Lung (tissue), 12 donors: ENCODE results near the gene TNK2. TPM values are rescaled to one million over a fixed set of nuclear protein-coding genes. Genes with fewer than 3 reads are reported as not detected.

Experiments
- ATAC-seq: fragments of 200-7000 bp; cut with Tn5 transposase; one replicate; pipeline ENCODE4 v1.9.1; 2020; ENCODE audit warnings: moderate number of reproducible peaks; ENCODE audit not compliant: insufficient read depth, low FRiP score
- DNase-seq, 3 donors: peaks; one replicate each; pipeline ENCODE4 v3.0.0-alpha.2; 2013 to 2017
- H3K27ac ChIP-seq, 2 donors: one replicate each; pipeline ENCODE4 v1.5.1; 2013; ENCODE audit warnings: mild to moderate bottlenecking in 2 of 2, moderate library complexity in 2 of 2, control low read depth in 1 of 2, inconsistent platforms in 1 of 2, low read depth in 1 of 2, low read length in 1 of 2
- H3K27me3 ChIP-seq, 3 donors: one replicate each; pipeline ENCODE4 v1.5.1; 2013; ENCODE audit warnings: low read length in 2 of 3; ENCODE audit not compliant: control insufficient read depth in 3 of 3, insufficient read depth in 3 of 3
- H3K36me3 ChIP-seq, 4 donors: one replicate each; pipeline ENCODE4 v1.5.1; 2013; ENCODE audit warnings: low read length in 4 of 4, mild to moderate bottlenecking in 1 of 4, moderate library complexity in 1 of 4; ENCODE audit not compliant: control insufficient read depth in 4 of 4, insufficient read depth in 4 of 4
- H3K4me1 ChIP-seq, 5 donors: one replicate each; pipeline ENCODE4 v1.5.1; 2013; ENCODE audit warnings: low read length in 5 of 5, mild to moderate bottlenecking in 2 of 5, moderate library complexity in 1 of 5; ENCODE audit not compliant: control insufficient read depth in 5 of 5, insufficient read depth in 5 of 5
- H3K4me3 ChIP-seq: one replicate; pipeline ENCODE4 v1.5.1; 2013; ENCODE audit warnings: mild to moderate bottlenecking, control low read depth, moderate library complexity
- H3K9ac ChIP-seq, 2 donors: one replicate each; pipeline ENCODE4 v1.5.1; 2013; ENCODE audit warnings: low read length in 2 of 2, control low read depth in 1 of 2; ENCODE audit not compliant: insufficient read depth in 1 of 2
- H3K9me3 ChIP-seq, 4 donors: one replicate each; pipeline ENCODE4 v1.5.1; 2013; ENCODE audit warnings: low read length in 3 of 4, mild to moderate bottlenecking in 1 of 4, moderate library complexity in 1 of 4; ENCODE audit not compliant: control insufficient read depth in 4 of 4, insufficient read depth in 3 of 4
- CTCF ChIP-seq: IDR thresholded peaks from 2 replicates; pipeline ENCODE4 v1.5.1; 2012; ENCODE audit warnings: mild to moderate bottlenecking; ENCODE audit errors: control extremely low read depth, extremely low read depth
- WGBS, 2 donors: extraction: QIAGEN DNeasy Blood & Tissue Kit; methylation state at CpG; one replicate each; pipeline ENCODE4 v1.1.7; 2013; 5-methylcytosine and 5-hydroxymethylcytosine counted together
- polyA plus RNA-seq, 2 donors: library from polyadenylated mRNA; stranded (reverse); fragments of 200-250 nt; gene quantifications; one replicate each; pipeline ENCODE4 v1.2.1, GENCODE V29; 2013
- total RNA-seq, 2 donors: library from RNA; depleted of rRNA in 1 of 2; stranded (reverse); fragments of >200 nt in 1 of 2; gene quantifications; one replicate each; pipeline ENCODE4 v1.2.1, GENCODE V29; 2014 to 2021
- donor health status: control.
- donor health status: control.
- donor health status: Bipolar disorder and iron deficiency.
- donor health status: healthy.
- donor health status: DM: yes; HTN: yes; CAD: no.

The TNK2 gene
- total and polyA plus RNA-seq, 4 donors: 15.0 to 63.5 (median 35.6) TPM

- H3K9ac ChIP-seq: no peak overlapping the region
- peaks cover 0 to 3% (median 0%) of the 10 kb centered on the region in 5 donors for H3K4me1 ChIP-seq
- peaks cover 2 to 71% (median 12%) of the 10 kb centered on the region in 4 donors for H3K36me3 ChIP-seq
- no peaks in the 10 kb centered on the region for H3K9me3 ChIP-seq
- no peaks in the 10 kb centered on the region for H3K27me3 ChIP-seq
- WGBS, 2 donors: 93 to 95% methylated on average over 11 to 12 of the region's 12 CpGs
- no peak overlapping the region for H3K4me3 ChIP-seq
- no peak for TF ChIP-seq CTCF
- no peak overlapping the region for H3K27ac ChIP-seq
- no peak for ATAC-seq
- DNase-seq: no peak
Measured at GRCh38 chr3:195870937-195871336, 37.4 kb downstream of the TNK2 start.

GRCh38 chr3:195870442-195870841, 37.9 kb downstream of the TNK2 start:
- 84 to 86% methylated on average over 7 of the region's 7 CpGs for WGBS, 2 donors
- Histone ChIP-seq H3K4me1 (peaks cover 0 to 3% (median 0%) of the 10 kb centered on the region in 5 donors), H3K9me3 (no peaks in the 10 kb centered on the region), H3K4me3 (no peak overlapping the region), H3K9ac (no peak overlapping the region), H3K36me3 (peaks cover 2 to 74% (median 12%) of the 10 kb centered on the region in 4 donors), H3K27me3 (no peaks in the 10 kb centered on the region), H3K27ac (no peak overlapping the region)
- DNase-seq (no peak), ATAC-seq (no peak)
- no peak for TF ChIP-seq CTCF

- TF ChIP-seq CTCF: no peak
- H3K9me3 ChIP-seq: no peaks in the 10 kb centered on the region
Measured at GRCh38 chr3:195869413-195870001, 38.8 kb downstream of the TNK2 start.

GRCh38 chr3:195868866-195869412, 39.4 kb downstream of the TNK2 start:
- no peak for DNase-seq
- ATAC-seq: no peak
- no peak for TF ChIP-seq CTCF

More at GRCh38 chr3:195869413-195870001, 38.8 kb downstream of the TNK2 start:
- DNase-seq: peak in 1 of 3 donors; percentile 22
- Histone ChIP-seq H3K27ac (no peak overlapping the region), H3K9ac (no peak overlapping the region), H3K27me3 (no peaks in the 10 kb centered on the region), H3K4me1 (peaks cover 0 to 3% (median 0%) of the 10 kb centered on the region in 5 donors), H3K4me3 (no peak overlapping the region), H3K36me3 (peaks cover 2 to 75% (median 12%) of the 10 kb centered on the region in 4 donors)
- no peak for ATAC-seq
- WGBS, 2 donors: 89 to 94% methylated on average over 31 of the region's 31 CpGs

More at GRCh38 chr3:195868866-195869412, 39.4 kb downstream of the TNK2 start:
- Histone ChIP-seq H3K9ac (no peak overlapping the region), H3K36me3 (peaks cover 2 to 73% (median 12%) of the 10 kb centered on the region in 4 donors), H3K27me3 (no peaks in the 10 kb centered on the region), H3K4me1 (peaks cover 0 to 3% (median 0%) of the 10 kb centered on the region in 5 donors), H3K4me3 (no peak overlapping the region), H3K9me3 (no peaks in the 10 kb centered on the region), H3K27ac (no peak overlapping the region)
- 90% methylated on average over 30 of the region's 30 CpGs for WGBS, 2 donors
